ENCODE data around the gene GCK. TPM values are rescaled to one million over a fixed set of nuclear protein-coding genes. Genes with fewer than 3 reads are reported as not detected.

GCK gene
- total and polyA plus RNA-seq, 2 of the 13 experiments (the other 11 are each of a cell fraction or from before 2014, with no cell fraction given), result not detected

DNA sequence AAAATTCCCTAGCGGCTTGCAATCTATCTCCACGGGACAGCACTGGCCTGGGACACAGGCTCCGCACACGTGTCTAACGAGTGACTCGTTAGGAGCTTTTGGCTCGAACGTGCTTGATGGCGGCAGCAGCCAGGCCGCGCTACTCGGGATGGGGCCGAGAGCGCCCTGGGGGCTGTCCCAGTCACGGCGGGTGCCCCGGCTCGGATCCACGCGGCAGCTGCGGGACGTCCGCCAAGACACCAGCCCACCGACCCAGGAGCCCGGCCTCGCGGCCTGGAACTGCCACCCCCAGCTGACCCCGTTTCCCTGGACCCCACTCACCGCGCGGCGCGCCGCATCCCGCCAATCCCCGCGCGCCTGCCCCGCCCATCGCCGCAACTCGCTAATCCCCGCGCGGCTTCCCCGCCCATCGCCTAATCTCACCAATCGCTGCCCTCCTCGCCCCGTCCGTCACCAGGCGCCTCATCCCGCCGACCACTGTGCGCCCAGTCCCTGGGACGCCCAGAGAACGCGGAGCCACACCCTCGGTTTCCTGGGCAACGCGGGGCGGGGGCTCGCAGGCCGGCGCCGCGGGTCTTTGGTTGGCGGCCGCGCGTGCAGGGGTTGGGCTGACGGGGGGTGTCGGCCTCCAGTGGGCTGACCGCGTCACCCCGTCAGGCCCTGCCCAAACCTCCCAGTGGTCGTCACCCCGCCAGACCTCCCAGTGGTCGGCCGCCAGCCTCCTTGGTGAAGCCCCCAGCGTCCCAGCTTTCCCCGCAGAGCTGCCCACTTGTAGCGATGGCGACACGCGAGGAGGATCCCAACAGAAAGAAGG lies 65.8 kb downstream of the GCK start, which contains the start of gene POLD2 (continued):
- TF ChIP-seq, protein P1, sequence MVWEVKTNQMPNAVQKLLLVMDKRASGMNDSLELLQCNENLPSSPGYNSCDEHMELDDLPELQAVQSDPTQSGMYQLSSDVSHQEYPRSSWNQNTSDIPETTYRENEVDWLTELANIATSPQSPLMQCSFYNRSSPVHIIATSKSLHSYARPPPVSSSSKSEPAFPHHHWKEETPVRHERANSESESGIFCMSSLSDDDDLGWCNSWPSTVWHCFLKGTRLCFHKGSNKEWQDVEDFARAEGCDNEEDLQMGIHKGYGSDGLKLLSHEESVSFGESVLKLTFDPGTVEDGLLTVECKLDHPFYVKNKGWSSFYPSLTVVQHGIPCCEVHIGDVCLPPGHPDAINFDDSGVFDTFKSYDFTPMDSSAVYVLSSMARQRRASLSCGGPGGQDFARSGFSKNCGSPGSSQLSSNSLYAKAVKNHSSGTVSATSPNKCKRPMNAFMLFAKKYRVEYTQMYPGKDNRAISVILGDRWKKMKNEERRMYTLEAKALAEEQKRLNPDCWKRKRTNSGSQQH (CRISPR knock-in tag; IDR thresholded peaks at IDR 0.05; ENCODE audit: low read depth), result no peak
- TF ChIP-seq ELF4 (CRISPR knock-in tag; IDR thresholded peaks at IDR 0.05; ENCODE audit: borderline replicate concordance) (no peak), XBP1 (CRISPR knock-in tag; IDR thresholded peaks at IDR 0.05) (no peak), SRY (CRISPR knock-in tag; IDR thresholded peaks at IDR 0.05) (peak; percentile 95), FIP1L1 (IDR thresholded peaks at IDR 0.05; ENCODE audit: borderline replicate concordance, insufficient read depth, low read depth, low read length) (no peak), CCDC6 (CRISPR knock-in tag; IDR thresholded peaks at IDR 0.05) (peak; percentile 89; the same call in 1 of the 2 replicates)
- TF ChIP-seq, protein P2, sequence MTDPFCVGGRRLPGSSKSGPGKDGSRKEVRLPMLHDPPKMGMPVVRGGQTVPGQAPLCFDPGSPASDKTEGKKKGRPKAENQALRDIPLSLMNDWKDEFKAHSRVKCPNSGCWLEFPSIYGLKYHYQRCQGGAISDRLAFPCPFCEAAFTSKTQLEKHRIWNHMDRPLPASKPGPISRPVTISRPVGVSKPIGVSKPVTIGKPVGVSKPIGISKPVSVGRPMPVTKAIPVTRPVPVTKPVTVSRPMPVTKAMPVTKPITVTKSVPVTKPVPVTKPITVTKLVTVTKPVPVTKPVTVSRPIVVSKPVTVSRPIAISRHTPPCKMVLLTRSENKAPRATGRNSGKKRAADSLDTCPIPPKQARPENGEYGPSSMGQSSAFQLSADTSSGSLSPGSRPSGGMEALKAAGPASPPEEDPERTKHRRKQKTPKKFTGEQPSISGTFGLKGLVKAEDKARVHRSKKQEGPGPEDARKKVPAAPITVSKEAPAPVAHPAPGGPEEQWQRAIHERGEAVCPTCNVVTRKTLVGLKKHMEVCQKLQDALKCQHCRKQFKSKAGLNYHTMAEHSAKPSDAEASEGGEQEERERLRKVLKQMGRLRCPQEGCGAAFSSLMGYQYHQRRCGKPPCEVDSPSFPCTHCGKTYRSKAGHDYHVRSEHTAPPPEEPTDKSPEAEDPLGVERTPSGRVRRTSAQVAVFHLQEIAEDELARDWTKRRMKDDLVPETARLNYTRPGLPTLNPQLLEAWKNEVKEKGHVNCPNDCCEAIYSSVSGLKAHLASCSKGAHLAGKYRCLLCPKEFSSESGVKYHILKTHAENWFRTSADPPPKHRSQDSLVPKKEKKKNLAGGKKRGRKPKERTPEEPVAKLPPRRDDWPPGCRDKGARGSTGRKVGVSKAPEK (CRISPR knock-in tag; IDR thresholded peaks at IDR 0.05; ENCODE audit: borderline replicate concordance), result no peak
- TF ChIP-seq, protein P3, sequence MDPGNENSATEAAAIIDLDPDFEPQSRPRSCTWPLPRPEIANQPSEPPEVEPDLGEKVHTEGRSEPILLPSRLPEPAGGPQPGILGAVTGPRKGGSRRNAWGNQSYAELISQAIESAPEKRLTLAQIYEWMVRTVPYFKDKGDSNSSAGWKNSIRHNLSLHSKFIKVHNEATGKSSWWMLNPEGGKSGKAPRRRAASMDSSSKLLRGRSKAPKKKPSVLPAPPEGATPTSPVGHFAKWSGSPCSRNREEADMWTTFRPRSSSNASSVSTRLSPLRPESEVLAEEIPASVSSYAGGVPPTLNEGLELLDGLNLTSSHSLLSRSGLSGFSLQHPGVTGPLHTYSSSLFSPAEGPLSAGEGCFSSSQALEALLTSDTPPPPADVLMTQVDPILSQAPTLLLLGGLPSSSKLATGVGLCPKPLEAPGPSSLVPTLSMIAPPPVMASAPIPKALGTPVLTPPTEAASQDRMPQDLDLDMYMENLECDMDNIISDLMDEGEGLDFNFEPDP (CRISPR knock-in tag; conservative IDR thresholded peaks at IDR 0.05), result no peak
- TF ChIP-seq, protein P4, sequence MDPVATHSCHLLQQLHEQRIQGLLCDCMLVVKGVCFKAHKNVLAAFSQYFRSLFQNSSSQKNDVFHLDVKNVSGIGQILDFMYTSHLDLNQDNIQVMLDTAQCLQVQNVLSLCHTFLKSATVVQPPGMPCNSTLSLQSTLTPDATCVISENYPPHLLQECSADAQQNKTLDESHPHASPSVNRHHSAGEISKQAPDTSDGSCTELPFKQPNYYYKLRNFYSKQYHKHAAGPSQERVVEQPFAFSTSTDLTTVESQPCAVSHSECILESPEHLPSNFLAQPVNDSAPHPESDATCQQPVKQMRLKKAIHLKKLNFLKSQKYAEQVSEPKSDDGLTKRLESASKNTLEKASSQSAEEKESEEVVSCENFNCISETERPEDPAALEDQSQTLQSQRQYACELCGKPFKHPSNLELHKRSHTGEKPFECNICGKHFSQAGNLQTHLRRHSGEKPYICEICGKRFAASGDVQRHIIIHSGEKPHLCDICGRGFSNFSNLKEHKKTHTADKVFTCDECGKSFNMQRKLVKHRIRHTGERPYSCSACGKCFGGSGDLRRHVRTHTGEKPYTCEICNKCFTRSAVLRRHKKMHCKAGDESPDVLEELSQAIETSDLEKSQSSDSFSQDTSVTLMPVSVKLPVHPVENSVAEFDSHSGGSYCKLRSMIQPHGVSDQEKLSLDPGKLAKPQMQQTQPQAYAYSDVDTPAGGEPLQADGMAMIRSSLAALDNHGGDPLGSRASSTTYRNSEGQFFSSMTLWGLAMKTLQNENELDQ (CRISPR knock-in tag; IDR thresholded peaks at IDR 0.05; ENCODE audit: borderline replicate concordance), result no peak
- TF ChIP-seq, protein P5, sequence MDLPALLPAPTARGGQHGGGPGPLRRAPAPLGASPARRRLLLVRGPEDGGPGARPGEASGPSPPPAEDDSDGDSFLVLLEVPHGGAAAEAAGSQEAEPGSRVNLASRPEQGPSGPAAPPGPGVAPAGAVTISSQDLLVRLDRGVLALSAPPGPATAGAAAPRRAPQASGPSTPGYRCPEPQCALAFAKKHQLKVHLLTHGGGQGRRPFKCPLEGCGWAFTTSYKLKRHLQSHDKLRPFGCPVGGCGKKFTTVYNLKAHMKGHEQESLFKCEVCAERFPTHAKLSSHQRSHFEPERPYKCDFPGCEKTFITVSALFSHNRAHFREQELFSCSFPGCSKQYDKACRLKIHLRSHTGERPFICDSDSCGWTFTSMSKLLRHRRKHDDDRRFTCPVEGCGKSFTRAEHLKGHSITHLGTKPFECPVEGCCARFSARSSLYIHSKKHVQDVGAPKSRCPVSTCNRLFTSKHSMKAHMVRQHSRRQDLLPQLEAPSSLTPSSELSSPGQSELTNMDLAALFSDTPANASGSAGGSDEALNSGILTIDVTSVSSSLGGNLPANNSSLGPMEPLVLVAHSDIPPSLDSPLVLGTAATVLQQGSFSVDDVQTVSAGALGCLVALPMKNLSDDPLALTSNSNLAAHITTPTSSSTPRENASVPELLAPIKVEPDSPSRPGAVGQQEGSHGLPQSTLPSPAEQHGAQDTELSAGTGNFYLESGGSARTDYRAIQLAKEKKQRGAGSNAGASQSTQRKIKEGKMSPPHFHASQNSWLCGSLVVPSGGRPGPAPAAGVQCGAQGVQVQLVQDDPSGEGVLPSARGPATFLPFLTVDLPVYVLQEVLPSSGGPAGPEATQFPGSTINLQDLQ (CRISPR knock-in tag; IDR thresholded peaks at IDR 0.05), result peak; percentile 37; the same call in 1 of the 2 replicates

All from HepG2 (cell line).